PC-3 (cell line): ENCODE measurements around the gene ARHGAP26. TPM values are rescaled to one million over a fixed set of nuclear protein-coding genes. Genes with fewer than 3 reads are reported as not detected.
A peak's percentile ranks its signal among the peaks of the same experiment; 100 is the strongest.

Experiments used
- ATAC-seq: fragments of 200-7000 bp; cut with Tn5 transposase; 2 replicates; pipeline ENCODE4 v1.9.1; 2020; ENCODE audit warnings: mild to moderate bottlenecking, moderate library complexity
- BruUV-seq: library from RNA; stranded (reverse); fragments of 400-500 nt; replicated peaks from 2 replicates; lab custom pipeline; 2021; lab: Mats Ljungman, UMichigan
- CTCF ChIA-PET: fragments of 300-600 bp; sonication (Branson Sonifier 250); formaldehyde crosslinking; loops from one replicate; lab custom pipeline; 2022; ENCODE audit warnings: antibody characterized with exemption; lab: Charles Lee
- POLR2A ChIA-PET: fragments of 300-600 bp; sonication (Branson Sonifier 250); formaldehyde crosslinking; loops from one replicate; lab custom pipeline; 2022; ENCODE audit warnings: antibody characterized with exemption; ENCODE audit not compliant: unreplicated experiment; lab: Charles Lee
- DNase-seq: peaks from one replicate; pipeline ENCODE4 v3.0.0-alpha.2; 2015
- H2AFZ ChIP-seq: fragments of 300-600 bp; sonication (generic); 2 replicates; pipeline ENCODE4 v1.6.0; 2016; ENCODE audit warnings: antibody characterized with exemption, low read length
- H3F3A ChIP-seq: fragments of 300-600 bp; sonication (generic); one replicate; pipeline ENCODE4 v1.6.0; 2017; ENCODE audit warnings: antibody characterized with exemption, low read length, control low read depth, mild to moderate bottlenecking; ENCODE audit not compliant: unreplicated experiment
- H3K27ac ChIP-seq: fragments of 300-600 bp; sonication (generic); 2 replicates; pipeline ENCODE4 v1.5.1; 2016; ENCODE audit warnings: mild to moderate bottlenecking, low read length
- H3K27me3 ChIP-seq: fragments of 300-600 bp; sonication (generic); 2 replicates; pipeline ENCODE4 v1.6.1; 2016; ENCODE audit warnings: low read length, mixed read lengths
- H3K36me3 ChIP-seq: fragments of 300-600 bp; sonication (generic); 2 replicates; pipeline ENCODE4 v1.6.1; 2016; ENCODE audit warnings: low read depth, mixed run types, low read length, mixed read lengths
- H3K4me1 ChIP-seq: fragments of 300-600 bp; sonication (generic); 2 replicates; pipeline ENCODE4 v1.5.1; 2016; ENCODE audit warnings: low read length; ENCODE audit not compliant: insufficient read depth
- H3K4me2 ChIP-seq: fragments of 300-600 bp; sonication (generic); 2 replicates; pipeline ENCODE4 v1.6.0; 2016; ENCODE audit warnings: low read length
- H3K4me3 ChIP-seq: fragments of 300-600 bp; sonication (generic); 2 replicates; pipeline ENCODE4 v1.5.1; 2016; ENCODE audit warnings: mild to moderate bottlenecking, low read length, mixed read lengths
- H3K79me2 ChIP-seq: fragments of 300-600 bp; sonication (generic); 2 replicates; pipeline ENCODE4 v1.6.1; 2017; ENCODE audit warnings: low read length, mixed read lengths
- H3K9ac ChIP-seq: fragments of 300-600 bp; sonication (generic); 2 replicates; pipeline ENCODE4 v1.6.0; 2016; ENCODE audit warnings: mild to moderate bottlenecking, low read length
- H3K9me2 ChIP-seq: fragments of 300-600 bp; sonication (generic); replicated peaks from 2 replicates; pipeline ENCODE4 v1.6.1; 2016; ENCODE audit warnings: mixed run types, low read length, mixed read lengths
- H3K9me3 ChIP-seq: fragments of 300-600 bp; sonication (generic); 2 replicates; pipeline ENCODE4 v1.6.1; 2016; ENCODE audit warnings: low read length, mixed read lengths
- H4K20me1 ChIP-seq: fragments of 300-600 bp; sonication (generic); 2 replicates; pipeline ENCODE4 v1.6.1; 2016; ENCODE audit warnings: low read length, mixed read lengths
- CTCF ChIP-seq: fragments of 300-600 bp; sonication (generic); conservative IDR thresholded peaks from 2 replicates; pipeline ENCODE4 v1.5.1; 2017; ENCODE audit warnings: antibody characterized with exemption, low read depth, mild to moderate bottlenecking, low read length
- EZH2 ChIP-seq: fragments of 300-600 bp; sonication (generic); IDR thresholded peaks from one replicate; pipeline ENCODE4 v1.6.1; 2017; ENCODE audit warnings: antibody characterized with exemption, mild to moderate bottlenecking, low read length; ENCODE audit not compliant: unreplicated experiment
- EZH2phosphoT487 ChIP-seq: fragments of 300-600 bp; sonication (generic); IDR thresholded peaks from 2 replicates; pipeline ENCODE4 v1.6.1; 2018; ENCODE audit warnings: mild to moderate bottlenecking, antibody characterized with exemption, low read length, borderline replicate concordance
- intact Hi-C: fragments of 100-400 bp; cut with micrococcal nuclease; formaldehyde crosslinking; loops from 2 replicates; pipeline ENCODE4 v1.9.0; 2023
- total RNA-seq: library from RNA; depleted of rRNA; stranded (reverse); fragments of >200 nt; gene quantifications from 2 replicates; pipeline ENCODE4 v1.2.3, GENCODE V29; 2014

ARHGAP26 gene
- total RNA-seq, 1 experiment from 2014 or later = 11.7 TPM

- ATAC-seq (no peak), DNase-seq (no peak)
- peaks cover 31% of the 10 kb centered on the region for H3K79me2 ChIP-seq
- H3K4me1 ChIP-seq = peaks cover 33% of the 10 kb centered on the region
- TF ChIP-seq EZH2 (no peak), EZH2phosphoT487 (no peak), CTCF (no peak)
- no peaks in the 10 kb centered on the region for H3K9me2 ChIP-seq
- no peaks in the 10 kb centered on the region for H3K9me3 ChIP-seq
- H2AFZ ChIP-seq = no peak overlapping the region
- H3F3A ChIP-seq = peaks cover 6% of the 10 kb centered on the region
- H3K27ac ChIP-seq = no peak overlapping the region
- ChIA-PET CTCF (no interaction called here), POLR2A (no interaction called here)
- BruUV-seq = no TSS peak
- H3K4me2 ChIP-seq = no peak overlapping the region
- H3K36me3 ChIP-seq = no peaks in the 10 kb centered on the region
- no peak overlapping the region for H3K4me3 ChIP-seq
- intact Hi-C loops = no loop called here
- no peaks in the 10 kb centered on the region for H3K27me3 ChIP-seq
- no peak overlapping the region for H3K9ac ChIP-seq
- H4K20me1 ChIP-seq = no peaks in the 10 kb centered on the region
Observed at GRCh38 chr5:142836048-142836447, 65.9 kb downstream of the ARHGAP26 start.

- H3K4me1 ChIP-seq = peaks cover 30% of the 10 kb centered on the region
- no peaks in the 10 kb centered on the region for H3K36me3 ChIP-seq
- H3K79me2 ChIP-seq = peaks cover 27% of the 10 kb centered on the region
- no peak overlapping the region for H3K4me3 ChIP-seq
- TF ChIP-seq EZH2phosphoT487 (no peak), EZH2 (no peak), CTCF (no peak)
- intact Hi-C loops = no loop called here
- no peak overlapping the region for H3K27ac ChIP-seq
- H2AFZ ChIP-seq = no peak overlapping the region
- H3K9me3 ChIP-seq = no peaks in the 10 kb centered on the region
- POLR2A ChIA-PET = interaction anchor here (0.6 kb wide), 1 partner anchor 831 kb away, joined by 10 read pairs; no protein-coding TSS in a partner anchor
- no peak for DNase-seq
- BruUV-seq = no TSS peak
- H4K20me1 ChIP-seq = no peaks in the 10 kb centered on the region
- H3K9ac ChIP-seq = no peak overlapping the region
- CTCF ChIA-PET = interaction anchor here (0.7 kb wide), 1 partner anchor 182 kb away, joined by 3 read pairs; no protein-coding TSS in a partner anchor
- no peak overlapping the region for H3K4me2 ChIP-seq
- H3F3A ChIP-seq = peaks cover 6% of the 10 kb centered on the region
- no peak for ATAC-seq
- no peaks in the 10 kb centered on the region for H3K27me3 ChIP-seq
- no peaks in the 10 kb centered on the region for H3K9me2 ChIP-seq
Observed at GRCh38 chr5:142837081-142837725, 67.0 kb downstream of the ARHGAP26 start.

- Histone ChIP-seq H3K79me2 (peaks cover 32% of the 10 kb centered on the region), H3K27me3 (no peaks in the 10 kb centered on the region), H3K4me2 (peak overlapping the region; percentile 78), H3K9me2 (no peaks in the 10 kb centered on the region), H3K4me1 (peaks cover 27% of the 10 kb centered on the region), H4K20me1 (no peaks in the 10 kb centered on the region), H3K9ac (peak overlapping the region; percentile 60; the same call in 1 of the 2 replicates), H3K27ac (peak overlapping the region; percentile 94), H2AFZ (no peak overlapping the region), H3K4me3 (peak overlapping the region; percentile 39; the same call in 1 of the 2 replicates), H3F3A (peaks cover 6% of the 10 kb centered on the region), H3K36me3 (no peaks in the 10 kb centered on the region), H3K9me3 (no peaks in the 10 kb centered on the region)
- intact Hi-C loops = loop anchor here (2.0 kb wide), 1 partner anchor 16 kb away; no protein-coding TSS in a partner anchor
- TF ChIP-seq EZH2phosphoT487 (no peak), CTCF (no peak), EZH2 (no peak)
- DNase-seq (peak; percentile 77), ATAC-seq (peak; percentile 72)
- ChIA-PET CTCF (interaction anchor here (0.6 kb wide), 1 partner anchor 125 kb away, joined by 3 read pairs; no protein-coding TSS in a partner anchor), POLR2A (no interaction called here)
- no TSS peak for BruUV-seq
Observed at GRCh38 chr5:142838845-142839244, 68.7 kb downstream of the ARHGAP26 start.
